IPS-15b (cell line): ENCODE results near the gene GMDS.

Experiments used
- H3K27me3 ChIP-seq: one replicate; pipeline ENCODE4 v1.6.1; 2013; ENCODE audit warnings: low read length; ENCODE audit not compliant: control insufficient read depth, insufficient read depth
- H3K36me3 ChIP-seq: one replicate; pipeline ENCODE4 v1.6.1; 2013; ENCODE audit warnings: low read length; ENCODE audit not compliant: control insufficient read depth, insufficient read depth
- H3K4me1 ChIP-seq: one replicate; pipeline ENCODE4 v1.6.1; 2013; ENCODE audit warnings: mild to moderate bottlenecking, low read length; ENCODE audit not compliant: control insufficient read depth, insufficient read depth
- H3K4me3 ChIP-seq: one replicate; pipeline ENCODE4 v1.5.1; 2013; ENCODE audit warnings: low read depth, low read length
- H3K9ac ChIP-seq: one replicate; pipeline ENCODE4 v1.6.1; 2013; ENCODE audit warnings: low read depth, mild to moderate bottlenecking, low read length
- H3K9me3 ChIP-seq: one replicate; pipeline ENCODE4 v1.6.1; 2013; ENCODE audit warnings: mild to moderate bottlenecking, low read length; ENCODE audit not compliant: control insufficient read depth, insufficient read depth

Gene GMDS

DNA sequence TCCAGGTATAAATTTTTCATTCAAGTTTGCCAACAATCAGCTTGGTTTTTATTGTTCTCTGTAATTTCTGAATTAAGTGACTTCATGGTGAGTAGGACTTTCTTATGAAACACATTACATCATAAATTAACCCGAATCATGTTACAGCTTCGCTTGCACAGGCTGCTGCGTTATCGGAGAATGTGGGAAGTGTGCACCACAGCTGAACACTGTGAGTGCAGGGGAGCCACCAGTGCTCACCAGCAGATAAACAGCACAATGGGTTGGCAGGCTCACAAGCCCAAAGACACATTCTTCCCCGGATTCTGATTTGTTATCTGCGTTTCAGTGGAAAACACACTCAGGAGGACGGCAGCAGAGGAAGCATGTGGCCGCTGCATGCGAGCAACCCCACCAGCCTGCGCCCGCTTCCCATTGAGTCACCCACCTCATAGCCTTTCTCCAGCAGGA, 121.1 kb downstream of the GMDS start:
- H3K27me3 ChIP-seq, result no peaks in the 10 kb centered on the region
- peaks cover 3% of the 10 kb centered on the region for H3K4me1 ChIP-seq
- no peaks in the 10 kb centered on the region for H3K36me3 ChIP-seq
- H3K4me3 ChIP-seq, result no peak overlapping the region
- H3K9me3 ChIP-seq, result no peaks in the 10 kb centered on the region
- H3K9ac ChIP-seq, result no peak overlapping the region

DNA sequence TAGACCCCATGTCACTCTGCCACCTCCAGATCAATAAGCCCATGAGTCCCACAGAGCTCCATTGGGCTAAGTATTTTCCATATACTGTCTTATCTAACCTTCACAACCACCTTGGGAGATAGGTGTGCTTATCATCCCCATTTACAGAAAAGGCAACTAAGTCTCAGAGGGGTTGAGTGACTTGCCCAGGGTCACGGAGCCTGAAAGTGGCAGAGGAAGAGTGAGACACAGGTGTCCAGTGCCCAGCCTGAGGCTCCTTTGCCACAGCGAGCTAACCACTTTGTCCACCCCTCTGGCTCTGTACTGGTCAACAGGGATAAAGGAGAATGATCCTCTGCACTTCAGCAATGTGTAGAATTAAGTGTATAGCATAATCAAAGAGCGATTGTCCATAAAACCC, 124.5 kb downstream of the GMDS start:
- Histone ChIP-seq H3K4me1 (no peaks in the 10 kb centered on the region), H3K36me3 (no peaks in the 10 kb centered on the region), H3K27me3 (no peaks in the 10 kb centered on the region), H3K4me3 (no peak overlapping the region), H3K9me3 (no peaks in the 10 kb centered on the region), H3K9ac (no peak overlapping the region)

DNA sequence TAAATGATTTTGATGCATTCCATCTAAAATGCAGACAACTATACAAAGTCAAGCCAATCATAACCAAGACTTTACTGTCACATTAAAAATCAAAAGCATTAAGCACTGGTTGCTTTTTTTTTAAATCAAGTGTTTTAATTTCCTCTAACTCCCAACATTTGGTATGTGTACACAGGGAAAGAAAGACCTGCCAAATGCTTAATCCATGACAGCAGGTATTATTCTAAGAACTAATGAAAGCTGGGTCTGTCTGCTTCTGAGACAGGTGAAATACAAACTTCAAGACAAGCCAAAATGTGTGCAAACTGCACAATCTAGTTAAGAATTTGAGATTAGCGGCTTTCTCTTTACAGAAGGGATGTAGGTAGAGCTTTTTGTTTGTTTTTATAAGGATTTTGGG, 126.1 kb downstream of the GMDS start:
- no peaks in the 10 kb centered on the region for H3K27me3 ChIP-seq
- H3K9ac ChIP-seq, result no peak overlapping the region
- no peaks in the 10 kb centered on the region for H3K4me1 ChIP-seq
- H3K9me3 ChIP-seq, result no peaks in the 10 kb centered on the region
- no peak overlapping the region for H3K4me3 ChIP-seq
- H3K36me3 ChIP-seq, result no peaks in the 10 kb centered on the region

- H3K4me1 ChIP-seq, result no peaks in the 10 kb centered on the region
- no peaks in the 10 kb centered on the region for H3K36me3 ChIP-seq
- no peaks in the 10 kb centered on the region for H3K27me3 ChIP-seq
- H3K9me3 ChIP-seq, result no peaks in the 10 kb centered on the region
- H3K9ac ChIP-seq, result no peak overlapping the region
- no peak overlapping the region for H3K4me3 ChIP-seq
Measured at GRCh38 chr6:2118136-2118535, 127.3 kb downstream of the GMDS start.

- H3K9ac ChIP-seq, result no peak overlapping the region
- H3K27me3 ChIP-seq, result no peaks in the 10 kb centered on the region
- H3K9me3 ChIP-seq, result no peaks in the 10 kb centered on the region
- no peaks in the 10 kb centered on the region for H3K4me1 ChIP-seq
- no peak overlapping the region for H3K4me3 ChIP-seq
- no peaks in the 10 kb centered on the region for H3K36me3 ChIP-seq
Measured at GRCh38 chr6:2117447-2117846, 128.0 kb downstream of the GMDS start.

DNA sequence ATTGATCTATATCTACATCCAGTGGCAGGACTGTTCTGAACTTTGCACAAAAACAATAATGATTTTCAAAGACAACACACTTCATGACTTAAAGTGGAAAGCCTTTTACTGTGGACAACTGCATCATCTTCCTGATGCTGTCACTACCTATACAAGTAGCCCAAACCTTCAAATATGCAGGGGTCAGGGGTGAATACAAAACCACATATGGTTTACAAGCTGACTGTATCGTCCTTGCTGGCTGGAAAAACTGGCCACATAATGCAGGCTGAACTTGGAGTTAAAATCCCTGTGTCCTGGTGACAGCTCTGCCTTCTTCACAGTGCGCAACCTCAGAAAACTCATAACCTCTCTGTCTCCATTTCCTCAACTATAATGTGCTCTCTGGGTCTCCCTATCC, 128.9 kb downstream of the GMDS start:
- no peak overlapping the region for H3K9ac ChIP-seq
- H3K27me3 ChIP-seq, result no peaks in the 10 kb centered on the region
- no peak overlapping the region for H3K4me3 ChIP-seq
- H3K36me3 ChIP-seq, result no peaks in the 10 kb centered on the region
- no peaks in the 10 kb centered on the region for H3K4me1 ChIP-seq
- H3K9me3 ChIP-seq, result no peaks in the 10 kb centered on the region

GRCh38 chr6:2114100-2114499, 131.3 kb downstream of the GMDS start:
- no peak overlapping the region for H3K9ac ChIP-seq
- H3K4me3 ChIP-seq, result no peak overlapping the region
- no peaks in the 10 kb centered on the region for H3K36me3 ChIP-seq
- H3K9me3 ChIP-seq, result no peaks in the 10 kb centered on the region
- H3K27me3 ChIP-seq, result no peaks in the 10 kb centered on the region
- no peaks in the 10 kb centered on the region for H3K4me1 ChIP-seq

DNA sequence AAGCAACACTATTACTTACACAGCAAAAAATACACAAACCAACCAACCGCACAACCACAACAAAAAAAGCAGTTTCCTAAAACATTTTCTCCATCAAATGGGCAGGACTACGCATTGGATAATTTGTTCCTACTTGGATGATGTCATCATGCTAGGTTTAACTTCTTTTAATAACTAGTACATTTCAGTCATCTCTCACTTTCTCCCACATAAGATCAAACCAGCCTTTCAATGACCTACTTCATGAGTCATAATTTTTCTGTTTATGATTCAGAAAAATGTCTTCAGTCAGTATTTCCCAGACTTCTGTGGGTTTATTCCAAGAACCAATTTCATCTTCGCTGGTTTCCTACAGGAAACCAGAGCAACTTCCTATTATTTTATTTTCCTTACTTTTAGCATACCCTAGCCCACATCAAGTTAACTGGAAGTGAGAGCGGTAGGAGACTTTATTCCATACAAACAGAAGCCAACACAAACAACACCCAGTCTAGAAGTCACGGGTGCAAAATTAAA, 134.2 kb downstream of the GMDS start:
- Histone ChIP-seq H3K4me1 (no peaks in the 10 kb centered on the region), H3K36me3 (no peaks in the 10 kb centered on the region), H3K4me3 (no peak overlapping the region), H3K9me3 (no peaks in the 10 kb centered on the region), H3K27me3 (no peaks in the 10 kb centered on the region), H3K9ac (no peak overlapping the region)

DNA sequence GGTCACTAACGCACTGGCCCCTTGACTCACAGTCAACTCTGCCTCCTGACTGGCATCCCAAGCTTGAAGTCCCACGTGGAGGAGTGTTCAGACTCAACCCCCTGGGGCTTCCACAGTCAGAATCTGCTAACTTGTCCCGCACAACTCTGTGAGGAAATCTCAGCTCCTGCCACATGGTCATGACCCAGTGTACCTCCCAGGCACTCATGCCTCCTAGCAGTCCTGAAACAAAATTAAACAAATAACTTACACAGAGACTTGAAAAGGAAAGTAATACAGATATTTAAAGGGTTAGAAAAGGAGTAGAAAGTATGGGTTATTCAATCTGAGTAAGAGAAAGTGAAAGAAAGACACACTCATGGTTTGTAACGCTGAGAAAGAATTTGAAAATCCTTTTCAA, 134.9 kb downstream of the GMDS start:
- Histone ChIP-seq H3K4me1 (no peaks in the 10 kb centered on the region), H3K9ac (no peak overlapping the region), H3K9me3 (no peaks in the 10 kb centered on the region), H3K4me3 (no peak overlapping the region), H3K36me3 (no peaks in the 10 kb centered on the region), H3K27me3 (no peaks in the 10 kb centered on the region)

- no peaks in the 10 kb centered on the region for H3K27me3 ChIP-seq
- H3K4me1 ChIP-seq, result no peaks in the 10 kb centered on the region
- no peak overlapping the region for H3K9ac ChIP-seq
- H3K9me3 ChIP-seq, result no peaks in the 10 kb centered on the region
- H3K36me3 ChIP-seq, result no peaks in the 10 kb centered on the region
- H3K4me3 ChIP-seq, result no peak overlapping the region
Measured at GRCh38 chr6:2109796-2110195, 135.6 kb downstream of the GMDS start.

DNA sequence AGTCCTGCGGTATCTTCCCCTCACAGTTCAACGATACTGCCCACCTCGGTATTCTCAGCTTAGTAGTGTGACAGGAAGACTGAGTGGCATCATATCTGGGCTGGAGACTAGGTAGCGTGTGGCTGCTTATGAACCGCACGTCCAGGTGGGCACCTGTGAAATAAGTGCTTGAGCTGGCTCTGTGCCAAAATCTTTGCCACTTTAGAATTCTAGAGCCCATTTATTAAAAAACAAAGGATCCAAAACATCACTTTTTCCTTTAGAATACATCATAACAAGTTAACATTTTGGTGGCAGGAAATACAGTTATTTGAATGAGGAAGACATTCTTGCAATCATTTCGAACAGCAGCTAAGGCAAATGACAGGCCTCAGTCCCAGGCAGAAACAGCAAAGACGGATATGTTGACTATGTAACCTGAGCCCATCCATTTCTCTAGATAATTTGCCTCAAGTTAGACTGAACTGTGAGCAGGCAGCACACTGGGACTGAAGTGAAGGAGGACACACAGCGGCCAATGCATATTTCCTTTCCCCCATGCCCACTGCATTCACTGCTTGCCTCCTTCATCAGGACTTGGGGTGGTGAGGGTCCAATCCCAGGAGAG, 136.6 kb downstream of the GMDS start:
- Histone ChIP-seq H3K27me3 (no peaks in the 10 kb centered on the region), H3K9ac (no peak overlapping the region), H3K36me3 (no peaks in the 10 kb centered on the region), H3K9me3 (no peaks in the 10 kb centered on the region), H3K4me3 (no peak overlapping the region), H3K4me1 (no peaks in the 10 kb centered on the region)

DNA sequence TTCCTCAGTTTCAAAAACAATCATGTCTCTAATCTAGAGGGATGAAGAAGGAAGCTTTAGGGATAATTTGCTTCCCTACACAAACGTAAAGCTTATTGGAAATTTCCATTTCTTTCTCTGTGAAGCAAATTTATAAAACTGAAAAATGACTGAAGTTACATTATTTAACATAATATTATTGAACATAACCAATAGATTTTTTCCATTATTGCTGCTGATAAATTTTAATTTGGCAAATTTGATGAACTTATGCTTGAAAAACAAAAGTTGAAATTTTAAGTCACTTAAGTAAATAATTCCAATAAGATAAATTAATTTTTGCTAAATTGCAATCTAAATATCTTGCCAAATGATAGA, 140.9 kb downstream of the GMDS start:
- H3K9me3 ChIP-seq, result no peaks in the 10 kb centered on the region
- no peak overlapping the region for H3K4me3 ChIP-seq
- H3K36me3 ChIP-seq, result no peaks in the 10 kb centered on the region
- H3K4me1 ChIP-seq, result no peaks in the 10 kb centered on the region
- H3K9ac ChIP-seq, result no peak overlapping the region
- no peaks in the 10 kb centered on the region for H3K27me3 ChIP-seq
